Measurements from ENCODE around the gene DMTF1. TPM values are rescaled to one million over a fixed set of nuclear protein-coding genes. Genes with fewer than 3 reads are reported as not detected.

Gene DMTF1
- total RNA-seq, 2 donors from 2014 or later = 75.5 to 122 TPM

DNA sequence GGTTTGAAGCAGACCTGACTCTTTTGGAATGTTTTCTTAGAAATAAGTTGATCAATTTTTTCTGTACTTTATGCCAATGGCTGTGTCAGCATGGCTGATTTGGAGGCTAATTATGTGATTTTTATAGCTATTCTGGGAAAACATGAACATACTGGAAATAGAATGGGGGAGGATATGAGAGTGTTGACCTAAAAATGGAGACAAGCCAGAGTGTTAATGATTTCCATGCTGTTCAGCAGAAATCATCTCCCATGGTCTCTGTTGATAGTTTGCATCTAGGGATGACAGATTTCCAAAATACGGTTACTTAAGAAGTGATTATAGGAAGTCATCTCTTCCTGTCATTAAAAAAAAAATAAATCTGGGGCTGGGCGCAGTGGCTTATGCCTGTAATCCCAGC is 32.7 kb upstream of the DMTF1 start:
- TF ChIP-seq, protein P1, sequence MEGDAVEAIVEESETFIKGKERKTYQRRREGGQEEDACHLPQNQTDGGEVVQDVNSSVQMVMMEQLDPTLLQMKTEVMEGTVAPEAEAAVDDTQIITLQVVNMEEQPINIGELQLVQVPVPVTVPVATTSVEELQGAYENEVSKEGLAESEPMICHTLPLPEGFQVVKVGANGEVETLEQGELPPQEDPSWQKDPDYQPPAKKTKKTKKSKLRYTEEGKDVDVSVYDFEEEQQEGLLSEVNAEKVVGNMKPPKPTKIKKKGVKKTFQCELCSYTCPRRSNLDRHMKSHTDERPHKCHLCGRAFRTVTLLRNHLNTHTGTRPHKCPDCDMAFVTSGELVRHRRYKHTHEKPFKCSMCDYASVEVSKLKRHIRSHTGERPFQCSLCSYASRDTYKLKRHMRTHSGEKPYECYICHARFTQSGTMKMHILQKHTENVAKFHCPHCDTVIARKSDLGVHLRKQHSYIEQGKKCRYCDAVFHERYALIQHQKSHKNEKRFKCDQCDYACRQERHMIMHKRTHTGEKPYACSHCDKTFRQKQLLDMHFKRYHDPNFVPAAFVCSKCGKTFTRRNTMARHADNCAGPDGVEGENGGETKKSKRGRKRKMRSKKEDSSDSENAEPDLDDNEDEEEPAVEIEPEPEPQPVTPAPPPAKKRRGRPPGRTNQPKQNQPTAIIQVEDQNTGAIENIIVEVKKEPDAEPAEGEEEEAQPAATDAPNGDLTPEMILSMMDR (IDR thresholded peaks at IDR 0.05) = no peak
- TF ChIP-seq POLR2A (IDR thresholded peaks at IDR 0.05) = no peak
- 44 to 47% methylated on average over 2 of the region's 2 CpGs for WGBS, 2 donors
- no peak overlapping the region for H3K27ac ChIP-seq
- no peaks in the 10 kb centered on the region for H3K27me3 ChIP-seq
- no peaks in the 10 kb centered on the region for H3K9me3 ChIP-seq
- DNase-seq = no peak
- ATAC-seq = no peak
- H3K4me3 ChIP-seq = no peak overlapping the region
- no peaks in the 10 kb centered on the region for H3K36me3 ChIP-seq (replicated peaks in 1 of 2; ENCODE audit: insufficient read depth in 1 of 2, low read depth in 2 of 2)
- no peaks in the 10 kb centered on the region for H3K4me1 ChIP-seq
- intact Hi-C loops (cut with DNase I) = no loop called here

DNA sequence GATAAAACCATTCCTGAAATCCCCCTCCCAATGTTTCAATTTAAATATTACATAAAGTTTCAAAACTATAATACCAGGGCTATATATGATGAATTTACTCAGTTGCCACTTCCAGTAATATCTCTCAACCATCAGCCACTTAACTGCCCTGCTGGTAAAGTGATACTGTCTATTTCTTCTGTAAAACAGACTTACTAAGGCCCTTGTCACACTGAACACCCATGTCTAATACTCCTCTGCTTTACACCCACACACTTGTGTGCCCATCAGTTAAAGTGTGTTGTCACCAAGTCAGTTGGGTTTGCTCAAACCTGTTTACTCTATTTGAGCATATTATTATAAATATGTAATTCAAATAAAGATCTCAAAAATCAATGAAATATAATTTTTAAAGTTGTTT is 29.1 kb upstream of the DMTF1 start:
- Histone ChIP-seq H3K27me3 (no peaks in the 10 kb centered on the region), H3K4me1 (no peaks in the 10 kb centered on the region), H3K4me3 (no peak overlapping the region), H3K36me3 (replicated peaks in 1 of 2; ENCODE audit: insufficient read depth in 1 of 2, low read depth in 2 of 2) (no peaks in the 10 kb centered on the region), H3K9me3 (no peaks in the 10 kb centered on the region), H3K27ac (no peak overlapping the region)
- ATAC-seq = no peak
- TF ChIP-seq, protein P1 (IDR thresholded peaks at IDR 0.05) = no peak
- TF ChIP-seq POLR2A (IDR thresholded peaks at IDR 0.05) = no peak
- no peak for DNase-seq
- intact Hi-C loops (cut with DNase I) = no loop called here

DNA sequence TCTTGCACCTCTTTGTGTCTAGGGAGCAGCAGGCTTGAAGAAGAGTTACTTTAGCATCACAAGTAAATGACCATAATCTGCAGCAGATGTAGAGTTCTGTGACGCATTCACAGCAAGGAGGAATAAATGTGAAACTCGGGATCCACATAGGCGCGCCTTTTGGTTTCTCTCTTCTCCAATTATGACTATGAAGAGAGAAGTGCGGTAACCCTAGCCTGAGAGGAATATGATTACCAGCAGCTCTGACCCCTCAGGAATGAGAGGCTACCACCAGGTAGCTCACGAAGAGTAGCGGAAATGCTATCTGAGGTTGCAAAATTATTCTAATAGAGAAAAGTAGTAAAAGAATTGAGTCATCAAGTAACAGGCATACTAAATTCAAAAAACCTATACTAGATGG is 25.2 kb upstream of the DMTF1 start:
- no peak for ATAC-seq
- 86 to 87% methylated on average over 7 of the region's 7 CpGs for WGBS, 2 donors

DNA sequence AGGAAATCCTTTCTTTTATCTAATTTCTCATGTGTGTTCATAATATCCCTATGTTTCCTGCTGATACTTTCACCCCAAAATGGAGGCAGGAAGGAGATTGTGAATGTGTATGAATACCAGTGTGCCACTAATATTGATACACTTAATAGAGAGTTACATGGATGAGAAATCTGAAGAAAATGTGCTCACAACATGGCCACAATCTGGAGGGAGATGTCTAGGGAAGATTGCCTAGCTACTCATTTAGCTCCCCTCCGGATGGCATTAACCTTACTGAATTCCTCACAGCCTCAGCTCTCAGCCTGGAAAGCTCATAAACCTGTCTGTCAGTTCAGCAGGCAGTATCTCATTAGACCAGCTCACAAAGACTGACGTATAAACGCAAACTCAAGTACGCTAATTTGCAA is 23.4 kb upstream of the DMTF1 start:
- intact Hi-C loops (cut with DNase I) = no loop called here
- no peaks in the 10 kb centered on the region for H3K27me3 ChIP-seq
- TF ChIP-seq, protein P1 (IDR thresholded peaks at IDR 0.05) = no peak
- no peak for TF ChIP-seq POLR2A (IDR thresholded peaks at IDR 0.05)
- 35 to 45% methylated on average over 4 of the region's 4 CpGs for WGBS, 2 donors
- DNase-seq (no peak), ATAC-seq (no peak)
- H3K4me3 ChIP-seq = no peak overlapping the region
- no peak overlapping the region for H3K27ac ChIP-seq
- H3K9me3 ChIP-seq = no peaks in the 10 kb centered on the region
- no peaks in the 10 kb centered on the region for H3K4me1 ChIP-seq
- H3K36me3 ChIP-seq (replicated peaks in 1 of 2; ENCODE audit: insufficient read depth in 1 of 2, low read depth in 2 of 2) = no peaks in the 10 kb centered on the region

More for the DNA sequence above, 25.2 kb upstream of the DMTF1 start:
- Histone ChIP-seq H3K9me3 (no peaks in the 10 kb centered on the region), H3K27ac (no peak overlapping the region), H3K4me3 (no peak overlapping the region), H3K36me3 (replicated peaks in 1 of 2; ENCODE audit: insufficient read depth in 1 of 2, low read depth in 2 of 2) (no peaks in the 10 kb centered on the region), H3K27me3 (no peaks in the 10 kb centered on the region), H3K4me1 (no peaks in the 10 kb centered on the region)
- no peak for DNase-seq
- intact Hi-C loops (cut with DNase I) = no loop called here
- TF ChIP-seq POLR2A (IDR thresholded peaks at IDR 0.05) = no peak
- TF ChIP-seq, protein P1 (IDR thresholded peaks at IDR 0.05) = no peak

DNA sequence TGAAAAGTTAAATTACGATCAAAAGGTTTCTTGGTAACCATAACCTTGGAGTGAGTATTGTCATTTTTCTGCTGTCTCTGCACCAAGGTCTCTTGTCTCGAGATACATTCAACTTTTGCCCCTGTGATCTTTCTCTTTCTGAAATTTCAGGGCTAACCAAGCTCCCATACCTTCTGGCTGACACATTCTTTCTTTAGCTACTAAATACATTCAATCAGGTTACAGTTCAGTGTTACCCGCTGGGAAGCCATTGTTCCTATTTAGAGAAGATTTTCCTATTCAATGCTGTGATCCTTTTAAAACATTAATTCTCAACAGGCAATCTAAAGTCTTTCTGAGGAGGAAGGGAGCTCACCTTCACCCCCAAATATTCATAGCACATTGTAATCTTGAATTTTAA is 22.9 kb upstream of the DMTF1 start:
- Histone ChIP-seq H3K27me3 (no peaks in the 10 kb centered on the region), H3K9me3 (no peaks in the 10 kb centered on the region), H3K36me3 (replicated peaks in 1 of 2; ENCODE audit: insufficient read depth in 1 of 2, low read depth in 2 of 2) (no peaks in the 10 kb centered on the region), H3K27ac (no peak overlapping the region), H3K4me1 (no peaks in the 10 kb centered on the region), H3K4me3 (no peak overlapping the region)
- 58 to 60% methylated on average over 3 of the region's 3 CpGs for WGBS, 2 donors
- ATAC-seq (no peak), DNase-seq (no peak)
- TF ChIP-seq POLR2A (IDR thresholded peaks at IDR 0.05) = no peak
- TF ChIP-seq, protein P1 (IDR thresholded peaks at IDR 0.05) = no peak
- intact Hi-C loops (cut with DNase I) = no loop called here

Measured in body of pancreas (tissue), 4 donors.